Osteoblast (primary cell): ENCODE results near the gene NBEAL1. TPM values are rescaled to one million over a fixed set of nuclear protein-coding genes. Genes with fewer than 3 reads are reported as not detected.

Experiments used
- DNase-seq: peaks from one replicate; pipeline ENCODE4 v3.0.0; 2011; ENCODE audit warnings: low spot score, mixed read lengths; ENCODE audit not compliant: insufficient read length; ENCODE audit errors: missing footprints
- H2AFZ ChIP-seq: 2 replicates; pipeline ENCODE4 v1.6.0; 2011; ENCODE audit warnings: mild to moderate bottlenecking, low read length
- H3K27ac ChIP-seq: 2 replicates; pipeline ENCODE4 v1.5.1; 2011; ENCODE audit warnings: mild to moderate bottlenecking, low read depth, low read length, moderate library complexity
- H3K27me3 ChIP-seq: 2 replicates; pipeline ENCODE4 v1.6.0; 2012; ENCODE audit warnings: mild to moderate bottlenecking, control low read depth, inconsistent platforms, low read length, moderate library complexity; ENCODE audit not compliant: insufficient read depth
- H3K36me3 ChIP-seq: 2 replicates; pipeline ENCODE4 v1.5.1; 2011; ENCODE audit warnings: mild to moderate bottlenecking, low read length, control low read depth, moderate library complexity; ENCODE audit not compliant: insufficient read depth
- H3K4me1 ChIP-seq: 2 replicates; pipeline ENCODE4 v1.5.1; 2011; ENCODE audit warnings: mild to moderate bottlenecking, low read length, control low read depth, moderate library complexity; ENCODE audit not compliant: insufficient read depth
- H3K4me2 ChIP-seq: 2 replicates; pipeline ENCODE4 v1.6.0; 2011; ENCODE audit warnings: mild to moderate bottlenecking, low read length; ENCODE audit not compliant: insufficient read depth
- H3K4me3 ChIP-seq: fragments of 200-600 bp; sonication (generic); 3 replicates; pipeline ENCODE4 v1.5.1; 2012; ENCODE audit warnings: mild to moderate bottlenecking, low read length, inconsistent platforms; ENCODE audit not compliant: insufficient read depth
- H3K79me2 ChIP-seq: 2 replicates; pipeline ENCODE4 v1.6.0; 2012; ENCODE audit warnings: mild to moderate bottlenecking, low read length, control low read depth, inconsistent platforms; ENCODE audit not compliant: insufficient read depth
- H3K9me3 ChIP-seq: 2 replicates; pipeline ENCODE4 v1.5.1; 2011; ENCODE audit warnings: low read depth, low read length, control low read depth
- H4K20me1 ChIP-seq: 2 replicates; pipeline ENCODE4 v1.6.0; 2012; ENCODE audit warnings: mild to moderate bottlenecking, low read length, control low read depth; ENCODE audit not compliant: insufficient read depth
- CTCF ChIP-seq: IDR thresholded peaks from 2 replicates; pipeline ENCODE4 v1.5.1; 2011; ENCODE audit warnings: mild to moderate bottlenecking, low read depth, low read length, moderate library complexity; ENCODE audit errors: extremely low read depth
- total RNA-seq: library from RNA; depleted of rRNA; stranded (reverse); fragments of >200 nt; gene quantifications from 2 replicates; pipeline ENCODE4 v1.2.3, GENCODE V29; 2012

The NBEAL1 gene
- total RNA-seq, 1 donor, result 51.8 TPM

DNA sequence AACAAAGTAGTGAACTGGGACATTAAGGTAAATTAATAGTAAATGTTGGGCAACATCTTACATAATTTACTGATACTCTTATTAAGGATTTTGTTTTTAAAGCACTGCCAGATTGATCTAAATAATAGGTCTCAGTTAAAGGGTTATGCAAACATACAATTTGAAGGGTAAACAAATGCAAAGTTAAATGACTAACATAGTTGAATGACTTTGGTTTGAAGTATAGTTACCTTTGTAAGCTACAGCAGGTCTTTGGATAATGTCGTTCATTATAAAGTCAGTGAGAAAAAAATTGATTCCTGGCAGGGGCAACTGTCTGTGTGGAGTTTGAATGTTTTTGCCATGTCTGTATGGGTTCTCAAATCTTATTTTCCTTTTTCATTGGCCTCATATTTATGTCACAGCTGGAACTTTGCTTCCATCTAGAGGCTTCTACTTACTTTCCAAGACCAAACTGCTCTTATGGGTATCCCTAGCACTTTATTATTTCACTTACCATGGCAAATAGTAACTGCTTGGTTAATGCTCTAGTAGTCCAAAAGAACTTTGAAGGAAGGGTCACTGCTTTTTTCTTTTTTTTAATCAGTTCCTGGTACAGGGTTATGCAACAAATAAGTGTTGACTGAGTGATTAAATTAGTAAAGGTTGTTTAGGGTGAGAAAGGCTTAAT is 107.8 kb downstream of the NBEAL1 start:
- DNase-seq, result peak; percentile 2
- H3K36me3 ChIP-seq, result peaks cover 21% of the 10 kb centered on the region

GRCh38 chr2:203126996-203127395 is 112.3 kb downstream of the NBEAL1 start:
- H3K4me2 ChIP-seq, result no peak overlapping the region
- no peak for DNase-seq

More for the DNA sequence above, 107.8 kb downstream of the NBEAL1 start:
- H3K4me3 ChIP-seq, result no peak overlapping the region
- no peaks in the 10 kb centered on the region for H3K27me3 ChIP-seq
- no peak overlapping the region for H3K27ac ChIP-seq
- TF ChIP-seq CTCF, result no peak
- H3K4me2 ChIP-seq, result no peak overlapping the region
- H4K20me1 ChIP-seq, result no peaks in the 10 kb centered on the region
- H2AFZ ChIP-seq, result no peak overlapping the region
- H3K4me1 ChIP-seq, result no peaks in the 10 kb centered on the region
- H3K79me2 ChIP-seq, result no peaks in the 10 kb centered on the region
- H3K9me3 ChIP-seq, result no peaks in the 10 kb centered on the region

GRCh38 chr2:203135105-203135504 is 120.4 kb downstream of the NBEAL1 start:
- no peak for TF ChIP-seq CTCF
- Histone ChIP-seq H3K4me1 (no peaks in the 10 kb centered on the region), H3K36me3 (peaks cover 13% of the 10 kb centered on the region), H3K27me3 (no peaks in the 10 kb centered on the region), H2AFZ (no peak overlapping the region), H4K20me1 (no peaks in the 10 kb centered on the region), H3K4me2 (no peak overlapping the region), H3K4me3 (no peak overlapping the region), H3K9me3 (no peaks in the 10 kb centered on the region), H3K79me2 (no peaks in the 10 kb centered on the region), H3K27ac (no peak overlapping the region)
- DNase-seq, result no peak

More at GRCh38 chr2:203126996-203127395, 112.3 kb downstream of the NBEAL1 start:
- no peak overlapping the region for H3K27ac ChIP-seq
- peaks cover 41% of the 10 kb centered on the region for H3K36me3 ChIP-seq
- no peaks in the 10 kb centered on the region for H3K9me3 ChIP-seq
- H3K27me3 ChIP-seq, result no peaks in the 10 kb centered on the region
- no peaks in the 10 kb centered on the region for H3K4me1 ChIP-seq
- no peaks in the 10 kb centered on the region for H3K79me2 ChIP-seq
- no peak overlapping the region for H2AFZ ChIP-seq
- no peak overlapping the region for H3K4me3 ChIP-seq
- no peaks in the 10 kb centered on the region for H4K20me1 ChIP-seq
- TF ChIP-seq CTCF, result no peak

DNA sequence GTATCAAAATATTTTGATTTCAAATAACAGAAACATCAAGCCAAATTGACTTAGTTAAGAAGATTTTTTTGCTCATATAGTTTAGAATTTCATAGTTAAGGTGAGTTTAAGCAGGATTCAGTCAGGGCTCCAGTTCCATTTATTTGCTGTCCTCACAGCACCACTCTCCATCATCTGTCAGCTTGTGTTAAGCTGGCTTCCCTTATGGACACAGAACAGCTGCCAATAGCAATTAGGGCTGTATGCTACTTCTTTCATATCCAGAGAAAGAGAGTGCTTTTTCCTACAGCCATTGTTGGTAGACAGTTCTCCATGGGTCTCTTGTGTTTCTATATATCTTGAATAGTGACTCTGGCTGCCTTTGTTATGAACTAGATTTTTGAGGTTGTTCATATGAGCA is 128.7 kb downstream of the NBEAL1 start:
- no peaks in the 10 kb centered on the region for H3K27me3 ChIP-seq
- no peak for DNase-seq
- H3K9me3 ChIP-seq, result no peaks in the 10 kb centered on the region
- H3K4me1 ChIP-seq, result no peaks in the 10 kb centered on the region
- no peak overlapping the region for H2AFZ ChIP-seq
- H4K20me1 ChIP-seq, result no peaks in the 10 kb centered on the region
- no peak overlapping the region for H3K27ac ChIP-seq
- peaks cover 22% of the 10 kb centered on the region for H3K36me3 ChIP-seq
- no peak overlapping the region for H3K4me2 ChIP-seq
- TF ChIP-seq CTCF, result no peak
- H3K4me3 ChIP-seq, result no peak overlapping the region
- H3K79me2 ChIP-seq, result no peaks in the 10 kb centered on the region
